Lung (tissue), 12 donors: ENCODE data around the gene TBRG4. TPM values are rescaled to one million over a fixed set of nuclear protein-coding genes. Genes with fewer than 3 reads are reported as not detected.

Source experiments
- ATAC-seq: fragments of 200-7000 bp; cut with Tn5 transposase; one replicate; pipeline ENCODE4 v1.9.1; 2020; ENCODE audit warnings: moderate number of reproducible peaks; ENCODE audit not compliant: insufficient read depth, low FRiP score
- DNase-seq, 3 donors: peaks; one replicate each; pipeline ENCODE4 v3.0.0-alpha.2; 2013 to 2017
- H3K27ac ChIP-seq, 2 donors: one replicate each; pipeline ENCODE4 v1.5.1; 2013; ENCODE audit warnings: mild to moderate bottlenecking in 2 of 2, moderate library complexity in 2 of 2, control low read depth in 1 of 2, inconsistent platforms in 1 of 2, low read depth in 1 of 2, low read length in 1 of 2
- H3K27me3 ChIP-seq, 3 donors: one replicate each; pipeline ENCODE4 v1.5.1; 2013; ENCODE audit warnings: low read length in 2 of 3; ENCODE audit not compliant: control insufficient read depth in 3 of 3, insufficient read depth in 3 of 3
- H3K36me3 ChIP-seq, 4 donors: one replicate each; pipeline ENCODE4 v1.5.1; 2013; ENCODE audit warnings: low read length in 4 of 4, mild to moderate bottlenecking in 1 of 4, moderate library complexity in 1 of 4; ENCODE audit not compliant: control insufficient read depth in 4 of 4, insufficient read depth in 4 of 4
- H3K4me1 ChIP-seq, 5 donors: one replicate each; pipeline ENCODE4 v1.5.1; 2013; ENCODE audit warnings: low read length in 5 of 5, mild to moderate bottlenecking in 2 of 5, moderate library complexity in 1 of 5; ENCODE audit not compliant: control insufficient read depth in 5 of 5, insufficient read depth in 5 of 5
- H3K4me3 ChIP-seq: one replicate; pipeline ENCODE4 v1.5.1; 2013; ENCODE audit warnings: mild to moderate bottlenecking, control low read depth, moderate library complexity
- H3K9ac ChIP-seq, 2 donors: one replicate each; pipeline ENCODE4 v1.5.1; 2013; ENCODE audit warnings: low read length in 2 of 2, control low read depth in 1 of 2; ENCODE audit not compliant: insufficient read depth in 1 of 2
- H3K9me3 ChIP-seq, 4 donors: one replicate each; pipeline ENCODE4 v1.5.1; 2013; ENCODE audit warnings: low read length in 3 of 4, mild to moderate bottlenecking in 1 of 4, moderate library complexity in 1 of 4; ENCODE audit not compliant: control insufficient read depth in 4 of 4, insufficient read depth in 3 of 4
- WGBS, 2 donors: extraction: QIAGEN DNeasy Blood & Tissue Kit; methylation state at CpG; one replicate each; pipeline ENCODE4 v1.1.7; 2013; 5-methylcytosine and 5-hydroxymethylcytosine counted together
- polyA plus RNA-seq, 2 donors: library from polyadenylated mRNA; stranded (reverse); fragments of 200-250 nt; gene quantifications; one replicate each; pipeline ENCODE4 v1.2.1, GENCODE V29; 2013
- total RNA-seq, 2 donors: library from RNA; depleted of rRNA in 1 of 2; stranded (reverse); fragments of >200 nt in 1 of 2; gene quantifications; one replicate each; pipeline ENCODE4 v1.2.1, GENCODE V29; 2014 to 2021
- TF ChIP-seq, protein P1 (sequence below): IDR thresholded peaks from 2 replicates; pipeline ENCODE4 v1.5.1; 2012; ENCODE audit warnings: mild to moderate bottlenecking; ENCODE audit errors: control extremely low read depth, extremely low read depth
- donor health status: control.
- donor health status: control.
- donor health status: Bipolar disorder and iron deficiency.
- donor health status: healthy.
- donor health status: DM: yes; HTN: yes; CAD: no.

TBRG4 gene
- total and polyA plus RNA-seq, 4 donors: 32.2 to 65.6 (median 46.9) TPM

DNA sequence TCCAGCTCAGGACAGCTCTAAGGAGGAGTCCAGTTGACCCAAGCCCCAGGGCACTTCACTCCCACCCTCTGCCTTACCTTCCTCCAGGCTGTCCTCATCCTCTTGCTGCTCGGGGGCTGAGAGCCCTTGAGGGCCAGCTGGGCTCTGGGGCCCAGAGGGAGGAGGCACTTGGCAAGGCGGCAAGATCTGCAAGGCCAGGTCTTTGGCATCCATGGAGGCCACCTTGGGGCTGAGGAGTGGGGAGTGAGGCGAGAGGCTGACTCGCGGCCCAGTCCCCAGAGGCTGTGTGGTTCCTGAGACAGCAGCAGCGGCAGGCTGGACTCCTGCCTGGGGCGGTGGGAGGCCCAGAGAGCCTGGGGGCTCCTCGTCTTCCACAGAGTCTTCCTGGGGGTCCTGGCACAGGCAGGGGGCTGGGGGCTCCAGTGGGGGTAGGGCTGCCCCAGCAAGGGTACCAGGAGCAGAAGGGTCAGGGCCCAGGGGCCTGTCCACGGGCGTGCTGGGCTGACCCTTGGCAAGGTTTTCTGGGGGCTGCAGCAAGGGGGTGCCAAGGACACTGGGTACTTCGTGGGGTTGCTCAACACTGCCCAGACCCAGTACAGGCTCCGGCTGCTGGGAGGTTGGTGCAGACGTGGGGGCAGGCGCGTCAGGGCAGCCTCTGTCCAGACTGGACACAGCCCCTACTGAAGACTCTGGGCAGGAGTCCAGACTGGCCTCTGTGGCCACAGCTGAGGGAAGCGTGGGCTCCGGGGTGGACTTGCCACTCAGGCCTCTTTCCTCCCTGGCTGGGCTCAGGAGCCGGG, 29.3 kb downstream of the TBRG4 start:
- H3K36me3 ChIP-seq: peaks cover 0 to 13% (median 5%) of the 10 kb centered on the region in 4 donors
- H3K4me3 ChIP-seq: no peak overlapping the region
- H3K9me3 ChIP-seq: no peaks in the 10 kb centered on the region
- H3K9ac ChIP-seq: no peak overlapping the region
- no peak for DNase-seq
- TF ChIP-seq, protein P1, sequence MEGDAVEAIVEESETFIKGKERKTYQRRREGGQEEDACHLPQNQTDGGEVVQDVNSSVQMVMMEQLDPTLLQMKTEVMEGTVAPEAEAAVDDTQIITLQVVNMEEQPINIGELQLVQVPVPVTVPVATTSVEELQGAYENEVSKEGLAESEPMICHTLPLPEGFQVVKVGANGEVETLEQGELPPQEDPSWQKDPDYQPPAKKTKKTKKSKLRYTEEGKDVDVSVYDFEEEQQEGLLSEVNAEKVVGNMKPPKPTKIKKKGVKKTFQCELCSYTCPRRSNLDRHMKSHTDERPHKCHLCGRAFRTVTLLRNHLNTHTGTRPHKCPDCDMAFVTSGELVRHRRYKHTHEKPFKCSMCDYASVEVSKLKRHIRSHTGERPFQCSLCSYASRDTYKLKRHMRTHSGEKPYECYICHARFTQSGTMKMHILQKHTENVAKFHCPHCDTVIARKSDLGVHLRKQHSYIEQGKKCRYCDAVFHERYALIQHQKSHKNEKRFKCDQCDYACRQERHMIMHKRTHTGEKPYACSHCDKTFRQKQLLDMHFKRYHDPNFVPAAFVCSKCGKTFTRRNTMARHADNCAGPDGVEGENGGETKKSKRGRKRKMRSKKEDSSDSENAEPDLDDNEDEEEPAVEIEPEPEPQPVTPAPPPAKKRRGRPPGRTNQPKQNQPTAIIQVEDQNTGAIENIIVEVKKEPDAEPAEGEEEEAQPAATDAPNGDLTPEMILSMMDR: no peak
- peak; percentile 16 for ATAC-seq
- no peaks in the 10 kb centered on the region for H3K27me3 ChIP-seq
- H3K4me1 ChIP-seq: peaks cover 0 to 13% (median 0%) of the 10 kb centered on the region in 5 donors
- no peak overlapping the region for H3K27ac ChIP-seq
- 79 to 84% methylated on average over 16 to 18 of the region's 18 CpGs for WGBS, 2 donors

DNA sequence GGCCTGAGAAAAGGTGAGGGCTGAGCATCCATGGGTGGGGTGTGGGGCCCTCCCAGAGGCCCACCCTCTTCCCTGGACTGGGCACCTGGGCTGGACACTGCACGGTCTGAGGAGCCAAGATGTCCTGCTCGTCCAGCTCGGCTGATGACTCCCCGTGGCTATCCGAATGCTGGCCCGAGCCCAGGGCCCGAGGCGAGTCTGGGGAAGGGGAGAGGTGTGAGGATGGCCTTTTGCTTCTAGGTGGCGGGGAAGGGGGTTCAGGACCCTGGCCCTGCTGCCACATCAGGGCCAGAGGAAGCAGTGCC, 29.9 kb downstream of the TBRG4 start:
- Histone ChIP-seq H3K27ac (no peak overlapping the region), H3K4me1 (peaks cover 0 to 13% (median 0%) of the 10 kb centered on the region in 5 donors), H3K9me3 (no peaks in the 10 kb centered on the region), H3K4me3 (no peak overlapping the region), H3K36me3 (peaks cover 0 to 15% (median 8%) of the 10 kb centered on the region in 4 donors), H3K27me3 (no peaks in the 10 kb centered on the region), H3K9ac (no peak overlapping the region)
- DNase-seq (no peak), ATAC-seq (no peak)
- TF ChIP-seq, protein P1: no peak
- 94 to 99% methylated on average over 9 of the region's 9 CpGs for WGBS, 2 donors

DNA sequence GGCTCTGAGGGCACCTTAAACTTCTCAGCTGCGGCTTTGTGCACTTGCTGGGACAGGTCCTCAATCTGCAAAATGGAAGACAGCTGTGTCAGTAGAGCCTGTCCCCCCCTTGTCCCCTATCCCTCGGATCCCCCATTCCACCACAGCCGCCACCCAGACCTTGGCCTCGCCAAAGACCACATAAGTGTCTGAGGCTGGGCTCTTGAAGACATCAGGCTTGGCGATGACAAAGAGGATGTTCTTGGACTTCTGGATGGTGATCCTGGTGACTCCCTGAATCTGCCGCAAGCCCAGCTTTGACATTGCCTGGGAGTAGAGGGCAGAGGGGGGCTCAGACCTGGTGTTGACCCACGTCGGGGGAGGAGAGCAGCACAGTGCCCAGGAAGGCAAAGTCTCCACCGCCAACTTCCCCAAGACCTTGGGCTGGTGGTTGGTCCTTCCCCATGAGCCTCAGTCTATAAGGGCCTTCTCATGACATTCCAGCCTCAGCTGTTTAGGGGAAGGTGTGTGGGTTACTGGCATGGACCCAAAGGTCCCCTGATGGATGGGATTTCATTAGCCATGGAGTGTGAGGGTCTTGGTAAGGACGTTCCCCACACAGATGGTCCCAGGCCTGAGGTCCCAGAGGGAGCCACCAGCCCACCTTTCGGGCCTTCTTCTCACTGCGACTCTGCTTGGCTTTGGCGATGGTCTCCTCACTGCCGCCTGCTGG, 30.4 kb downstream of the TBRG4 start:
- Histone ChIP-seq H3K4me1 (peaks cover 0 to 13% (median 0%) of the 10 kb centered on the region in 5 donors), H3K27ac (no peak overlapping the region), H3K36me3 (peaks cover 0 to 15% (median 11%) of the 10 kb centered on the region in 4 donors), H3K9me3 (no peaks in the 10 kb centered on the region), H3K27me3 (no peaks in the 10 kb centered on the region), H3K4me3 (no peak overlapping the region), H3K9ac (no peak overlapping the region)
- ATAC-seq (no peak), DNase-seq (no peak)
- TF ChIP-seq, protein P1: no peak
- 93% methylated on average over 14 of the region's 14 CpGs for WGBS, 2 donors
